Hepatocyte (in vitro differentiated cells): Measurements from ENCODE around the gene GPR139.

Experiments used
- EZH2 ChIP-seq: fragments of 200-600 bp; sonication (generic); IDR thresholded peaks from 2 replicates; pipeline ENCODE4 v1.6.1; 2016; ENCODE audit warnings: antibody characterized with exemption, mild to moderate bottlenecking, borderline replicate concordance
- TF ChIP-seq, protein P1 (sequence below): fragments of 200-600 bp; sonication (generic); IDR thresholded peaks from 2 replicates; pipeline ENCODE4 v1.5.1; 2016; ENCODE audit warnings: antibody characterized with exemption, mild to moderate bottlenecking; ENCODE audit not compliant: poor library complexity

DNA sequence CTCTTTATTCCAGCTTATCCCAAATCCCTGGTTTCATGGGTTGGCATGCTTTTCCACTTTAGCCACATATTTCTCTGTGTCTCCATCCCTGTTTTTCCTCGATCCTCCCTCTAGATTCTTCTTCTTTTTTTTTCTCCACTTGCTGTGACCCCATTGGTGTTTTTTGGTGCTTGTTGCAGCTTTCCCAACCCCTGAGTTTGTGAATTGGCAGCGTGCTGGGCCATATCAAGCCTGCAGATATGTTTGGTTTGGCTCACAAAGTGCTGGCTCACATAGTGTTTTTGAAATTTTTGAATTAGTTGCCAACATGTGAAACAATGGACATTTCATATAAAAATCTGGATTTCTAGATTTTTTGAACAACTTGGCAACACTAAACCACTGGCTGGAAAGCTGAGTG lies 8.8 kb downstream of the GPR139 start:
- TF ChIP-seq, protein P1, sequence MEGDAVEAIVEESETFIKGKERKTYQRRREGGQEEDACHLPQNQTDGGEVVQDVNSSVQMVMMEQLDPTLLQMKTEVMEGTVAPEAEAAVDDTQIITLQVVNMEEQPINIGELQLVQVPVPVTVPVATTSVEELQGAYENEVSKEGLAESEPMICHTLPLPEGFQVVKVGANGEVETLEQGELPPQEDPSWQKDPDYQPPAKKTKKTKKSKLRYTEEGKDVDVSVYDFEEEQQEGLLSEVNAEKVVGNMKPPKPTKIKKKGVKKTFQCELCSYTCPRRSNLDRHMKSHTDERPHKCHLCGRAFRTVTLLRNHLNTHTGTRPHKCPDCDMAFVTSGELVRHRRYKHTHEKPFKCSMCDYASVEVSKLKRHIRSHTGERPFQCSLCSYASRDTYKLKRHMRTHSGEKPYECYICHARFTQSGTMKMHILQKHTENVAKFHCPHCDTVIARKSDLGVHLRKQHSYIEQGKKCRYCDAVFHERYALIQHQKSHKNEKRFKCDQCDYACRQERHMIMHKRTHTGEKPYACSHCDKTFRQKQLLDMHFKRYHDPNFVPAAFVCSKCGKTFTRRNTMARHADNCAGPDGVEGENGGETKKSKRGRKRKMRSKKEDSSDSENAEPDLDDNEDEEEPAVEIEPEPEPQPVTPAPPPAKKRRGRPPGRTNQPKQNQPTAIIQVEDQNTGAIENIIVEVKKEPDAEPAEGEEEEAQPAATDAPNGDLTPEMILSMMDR = no peak
- TF ChIP-seq EZH2 = no peak
